HG03060 (cell line): Measurements from ENCODE around the gene ARID1A.
"Not testable (repeated sequence)": the region's sequence is repeated elsewhere in the genome, so short reads cannot be mapped to it uniquely, and the experiment has no call there.

Experiments used
- ATAC-seq: cut with Tn5 transposase; IDR thresholded peaks from one replicate; pipeline ENCODE4 v1.9.1; 2021; ENCODE audit warnings: low read depth, moderate number of reproducible peaks; ENCODE audit not compliant: unreplicated experiment

ARID1A gene

GRCh38 chr1:26725904-26726303 is 30.1 kb downstream of the ARID1A start:
- ATAC-seq = not testable (repeated sequence)

GRCh38 chr1:26726784-26727183 is 31.0 kb downstream of the ARID1A start:
- no peak for ATAC-seq

- ATAC-seq = no peak
These were observed 31.7 kb downstream of the ARID1A start for GRCh38 chr1:26727476-26727875.

GRCh38 chr1:26728645-26729044 is 32.8 kb downstream of the ARID1A start:
- no peak for ATAC-seq

GRCh38 chr1:26729633-26730032 is 33.8 kb downstream of the ARID1A start:
- no peak for ATAC-seq

GRCh38 chr1:26730695-26731094 is 34.9 kb downstream of the ARID1A start:
- ATAC-seq = no peak

- no peak for ATAC-seq
These were observed 35.6 kb downstream of the ARID1A start for GRCh38 chr1:26731233-26731902.

GRCh38 chr1:26733392-26733791 is 37.6 kb downstream of the ARID1A start:
- ATAC-seq = no peak

- ATAC-seq = no peak
These were observed 38.2 kb downstream of the ARID1A start for GRCh38 chr1:26733982-26734381.

- no peak for ATAC-seq
These were observed 38.8 kb downstream of the ARID1A start for GRCh38 chr1:26734501-26735058.

- no peak for ATAC-seq
These were observed 43.6 kb downstream of the ARID1A start for GRCh38 chr1:26739329-26739914.

- no peak for ATAC-seq
These were observed 44.3 kb downstream of the ARID1A start for GRCh38 chr1:26740023-26740634.

GRCh38 chr1:26740952-26741351 is 45.1 kb downstream of the ARID1A start:
- ATAC-seq = no peak

GRCh38 chr1:26743426-26744059 is 47.7 kb downstream of the ARID1A start:
- peak; percentile 4 for ATAC-seq

- ATAC-seq = peak; percentile 95
These were observed 48.5 kb downstream of the ARID1A start for GRCh38 chr1:26744075-26744959.

GRCh38 chr1:26745191-26745590 is 49.4 kb downstream of the ARID1A start:
- ATAC-seq = no peak

GRCh38 chr1:26747048-26747447 is 51.2 kb downstream of the ARID1A start:
- no peak for ATAC-seq

GRCh38 chr1:26748351-26748750 is 52.5 kb downstream of the ARID1A start:
- no peak for ATAC-seq

- no peak for ATAC-seq
These were observed 53.6 kb downstream of the ARID1A start for GRCh38 chr1:26749458-26749857.

GRCh38 chr1:26750428-26750827 is 54.6 kb downstream of the ARID1A start:
- ATAC-seq = no peak
